Astrocyte (in vitro differentiated cells and primary cell): ENCODE measurements around the gene FBXW9.

Experiments
- EZH2 ChIP-seq: IDR thresholded peaks from 2 replicates; pipeline ENCODE4 v1.6.1; 2012; ENCODE audit warnings: mild to moderate bottlenecking, low read length, inconsistent platforms; ENCODE audit not compliant: insufficient read depth
- TF ChIP-seq, protein P1 (sequence below): IDR thresholded peaks from 2 replicates; pipeline ENCODE4 v1.5.1; 2011; ENCODE audit warnings: low read depth, mild to moderate bottlenecking, inconsistent platforms, low read length, moderate library complexity; ENCODE audit not compliant: insufficient read depth

DNA sequence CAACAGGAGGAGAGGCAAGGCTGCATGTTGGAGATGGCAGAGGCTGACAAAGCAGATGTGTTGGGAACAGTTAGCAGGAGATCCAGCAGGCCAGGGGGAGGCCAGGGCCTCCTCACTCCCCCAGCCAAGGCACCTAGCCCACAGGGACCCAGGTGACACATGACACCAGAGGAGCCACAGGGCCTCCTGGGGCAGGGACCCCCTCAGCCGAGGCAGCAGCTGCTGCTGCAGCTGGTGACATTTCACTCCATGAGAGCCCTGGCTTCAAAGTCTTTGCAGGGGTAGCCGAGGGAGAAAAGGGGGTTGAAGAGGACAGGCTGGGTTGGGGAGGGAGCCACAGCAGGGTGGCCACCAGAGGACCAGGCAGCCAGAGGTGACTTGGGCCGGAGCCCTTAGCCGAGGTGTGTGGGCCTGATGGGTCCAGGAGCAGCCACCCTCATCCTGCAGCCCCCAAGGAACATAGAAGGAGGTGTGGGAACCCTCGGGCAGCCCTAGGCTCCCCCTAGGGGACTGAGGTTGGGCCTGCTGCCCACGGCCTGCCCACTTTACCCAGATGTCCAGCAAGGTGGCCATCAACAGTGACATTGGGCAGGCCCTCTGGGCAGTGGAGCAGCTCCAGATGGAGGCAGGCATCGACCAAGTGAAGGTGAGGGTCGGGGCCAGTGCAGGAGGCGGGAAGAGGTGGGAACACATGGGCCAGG, 8.8 kb downstream of the FBXW9 start, which contains the start of gene GNG14:
- TF ChIP-seq, protein P1, sequence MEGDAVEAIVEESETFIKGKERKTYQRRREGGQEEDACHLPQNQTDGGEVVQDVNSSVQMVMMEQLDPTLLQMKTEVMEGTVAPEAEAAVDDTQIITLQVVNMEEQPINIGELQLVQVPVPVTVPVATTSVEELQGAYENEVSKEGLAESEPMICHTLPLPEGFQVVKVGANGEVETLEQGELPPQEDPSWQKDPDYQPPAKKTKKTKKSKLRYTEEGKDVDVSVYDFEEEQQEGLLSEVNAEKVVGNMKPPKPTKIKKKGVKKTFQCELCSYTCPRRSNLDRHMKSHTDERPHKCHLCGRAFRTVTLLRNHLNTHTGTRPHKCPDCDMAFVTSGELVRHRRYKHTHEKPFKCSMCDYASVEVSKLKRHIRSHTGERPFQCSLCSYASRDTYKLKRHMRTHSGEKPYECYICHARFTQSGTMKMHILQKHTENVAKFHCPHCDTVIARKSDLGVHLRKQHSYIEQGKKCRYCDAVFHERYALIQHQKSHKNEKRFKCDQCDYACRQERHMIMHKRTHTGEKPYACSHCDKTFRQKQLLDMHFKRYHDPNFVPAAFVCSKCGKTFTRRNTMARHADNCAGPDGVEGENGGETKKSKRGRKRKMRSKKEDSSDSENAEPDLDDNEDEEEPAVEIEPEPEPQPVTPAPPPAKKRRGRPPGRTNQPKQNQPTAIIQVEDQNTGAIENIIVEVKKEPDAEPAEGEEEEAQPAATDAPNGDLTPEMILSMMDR: no peak
- no peak for TF ChIP-seq EZH2
